Stimulated activated CD4-positive, alpha-beta T cell treated with anti-CD3 and anti-CD28 coated beads, Interleukin-12 subunit alpha, Interleukin-12 subunit beta, amount 100 ng/mL, for 4 hours (primary cell): ENCODE data around the gene LTBP3.

Source experiments
- DNase-seq: peaks from one replicate; pipeline ENCODE4 v3.0.0-alpha.2; 2020

Gene LTBP3

GRCh38 chr11:65505466-65506289, 52.5 kb downstream of the LTBP3 start:
- DNase-seq: no peak

GRCh38 chr11:65504674-65505465, 53.3 kb downstream of the LTBP3 start:
- DNase-seq: no peak

- DNase-seq: no peak
These were observed 54.0 kb downstream of the LTBP3 start for GRCh38 chr11:65503949-65504673.

- no peak for DNase-seq
These were observed 54.7 kb downstream of the LTBP3 start for GRCh38 chr11:65503368-65503948.

- no peak for DNase-seq
These were observed 55.4 kb downstream of the LTBP3 start for GRCh38 chr11:65502555-65503367.

GRCh38 chr11:65502274-65502554, 55.9 kb downstream of the LTBP3 start:
- DNase-seq: no peak

GRCh38 chr11:65501472-65502273, 56.5 kb downstream of the LTBP3 start:
- no peak for DNase-seq

GRCh38 chr11:65501186-65501471, 57.0 kb downstream of the LTBP3 start:
- DNase-seq: no peak

GRCh38 chr11:65500387-65501185, 57.6 kb downstream of the LTBP3 start:
- DNase-seq: peak; percentile 46

- no peak for DNase-seq
These were observed 58.3 kb downstream of the LTBP3 start for GRCh38 chr11:65499713-65500386.

- DNase-seq: peak; percentile 90
These were observed 59.0 kb downstream of the LTBP3 start, which contains the start of gene MALAT1 for GRCh38 chr11:65498977-65499712. MALAT1 (plus strand) TSS chr11:65499045.

GRCh38 chr11:65498727-65498976, 59.5 kb downstream of the LTBP3 start:
- no peak for DNase-seq

GRCh38 chr11:65498042-65498726, 60.0 kb downstream of the LTBP3 start:
- peak; percentile 51 for DNase-seq

- DNase-seq: peak; percentile 99
These were observed 60.8 kb downstream of the LTBP3 start for GRCh38 chr11:65497141-65498041.

- DNase-seq: no peak
These were observed 61.6 kb downstream of the LTBP3 start for GRCh38 chr11:65496304-65497140.

GRCh38 chr11:65493367-65494176, 64.6 kb downstream of the LTBP3 start:
- no peak for DNase-seq
